Mesenchymal stem cell (in vitro differentiated cells and primary cell): Measurements from ENCODE around the gene ARRB2.
"Not testable (repeated sequence)": the region's sequence is repeated elsewhere in the genome, so short reads cannot be mapped to it uniquely, and the experiment has no call there.

Source experiments
- DNase-seq: peaks from one replicate; pipeline ENCODE4 v3.0.0-alpha.2; 2013
- H2AFZ ChIP-seq: one replicate; pipeline ENCODE4 v1.6.1; 2013; ENCODE audit warnings: low read depth, mild to moderate bottlenecking, control low read depth, inconsistent platforms, low read length, moderate library complexity
- H2AK5ac ChIP-seq: 2 replicates; pipeline ENCODE4 v1.6.1; 2013; ENCODE audit warnings: low read length, moderate library complexity, mild to moderate bottlenecking, inconsistent platforms; ENCODE audit not compliant: severe bottlenecking
- H2BK120ac ChIP-seq: one replicate; pipeline ENCODE4 v1.6.1; 2013; ENCODE audit warnings: low read depth, mild to moderate bottlenecking, inconsistent platforms, low read length, moderate library complexity
- H2BK12ac ChIP-seq, 2 experiments: one replicate each; pipeline ENCODE4 v1.6.1; 2013; ENCODE audit warnings: inconsistent platforms in 2 of 2, low read length in 2 of 2, mild to moderate bottlenecking in 2 of 2, moderate library complexity in 2 of 2, control low read depth in 1 of 2
- H2BK15ac ChIP-seq: one replicate; pipeline ENCODE4 v1.6.1; 2013; ENCODE audit warnings: mild to moderate bottlenecking, low read depth, inconsistent platforms; ENCODE audit not compliant: poor library complexity, severe bottlenecking
- H2BK5ac ChIP-seq: 2 replicates; pipeline ENCODE4 v1.6.1; 2013; ENCODE audit warnings: low read depth, mild to moderate bottlenecking, low read length, control low read depth, inconsistent platforms; ENCODE audit not compliant: poor library complexity, severe bottlenecking
- H3K14ac ChIP-seq, 2 experiments: one replicate each; pipeline ENCODE4 v1.6.1; 2013; ENCODE audit warnings: inconsistent platforms in 2 of 2, low read length in 2 of 2, control low read depth in 1 of 2, mild to moderate bottlenecking in 1 of 2, moderate library complexity in 1 of 2
- H3K18ac ChIP-seq, 2 experiments: one replicate each; pipeline ENCODE4 v1.6.1; 2013; ENCODE audit warnings: inconsistent platforms in 2 of 2, low read length in 2 of 2, control low read depth in 1 of 2, low read depth in 1 of 2, mild to moderate bottlenecking in 1 of 2
- H3K23ac ChIP-seq, 2 experiments: one replicate each; pipeline ENCODE4 v1.6.1; 2013; ENCODE audit warnings: inconsistent platforms in 2 of 2, low read length in 2 of 2, mild to moderate bottlenecking in 2 of 2, moderate library complexity in 2 of 2, control low read depth in 1 of 2
- H3K27ac ChIP-seq: 2 replicates; pipeline ENCODE4 v1.5.1; 2013; ENCODE audit warnings: mild to moderate bottlenecking, moderate library complexity, low read length, control low read depth, inconsistent platforms; ENCODE audit not compliant: poor library complexity, severe bottlenecking
- H3K27me3 ChIP-seq, 2 experiments: 2 replicates each; pipeline versions ENCODE4 v1.6.1 to v1.7.0; 2013; ENCODE audit warnings: low read length in 2 of 2, mild to moderate bottlenecking in 2 of 2, moderate library complexity in 2 of 2, control low read depth in 1 of 2, inconsistent platforms in 1 of 2; ENCODE audit not compliant: control insufficient read depth in 1 of 2, insufficient read depth in 1 of 2
- H3K36me3 ChIP-seq, 2 experiments: 2 replicates each; pipeline versions ENCODE4 v1.6.1 to v1.7.0; 2013; ENCODE audit warnings: low read length in 2 of 2, control low read depth in 1 of 2, inconsistent platforms in 1 of 2, low read depth in 1 of 2, mild to moderate bottlenecking in 1 of 2; ENCODE audit not compliant: insufficient read depth in 2 of 2, control insufficient read depth in 1 of 2
- H3K4ac ChIP-seq, 2 experiments: one replicate each; pipeline ENCODE4 v1.6.1; 2013; ENCODE audit warnings: inconsistent platforms in 2 of 2, low read length in 2 of 2, mild to moderate bottlenecking in 2 of 2, moderate library complexity in 2 of 2, control low read depth in 1 of 2, low read depth in 1 of 2
- H3K4me1 ChIP-seq: 2 replicates; pipeline ENCODE4 v1.6.1; 2013; ENCODE audit warnings: low read depth, low read length, control low read depth; ENCODE audit not compliant: control insufficient read depth, insufficient read depth
- H3K4me2 ChIP-seq: 2 replicates; pipeline ENCODE4 v1.6.1; 2013; ENCODE audit warnings: low read length, mild to moderate bottlenecking, inconsistent platforms; ENCODE audit not compliant: poor library complexity, severe bottlenecking
- H3K4me3 ChIP-seq, 2 experiments: 2 replicates each; pipeline versions ENCODE4 v1.5.1 to v1.7.0; 2013; ENCODE audit warnings: low read length in 2 of 2, mild to moderate bottlenecking in 2 of 2, control low read depth in 1 of 2, low read depth in 1 of 2; ENCODE audit not compliant: insufficient read depth in 1 of 2
- H3K79me1 ChIP-seq: replicated peaks from 2 replicates; pipeline ENCODE4 v1.6.1; 2013; ENCODE audit warnings: mild to moderate bottlenecking, control low read depth, low read length, inconsistent platforms; ENCODE audit not compliant: poor library complexity, severe bottlenecking
- H3K9ac ChIP-seq: 2 replicates; pipeline ENCODE4 v1.7.0; 2013; ENCODE audit warnings: mild to moderate bottlenecking, low read length, moderate library complexity
- H3K9me3 ChIP-seq: 2 replicates; pipeline ENCODE4 v1.7.0; 2013; ENCODE audit warnings: mild to moderate bottlenecking, low read length; ENCODE audit not compliant: control insufficient read depth
- H4K8ac ChIP-seq: one replicate; pipeline ENCODE4 v1.6.1; 2013; ENCODE audit warnings: inconsistent platforms, mild to moderate bottlenecking, low read length, moderate library complexity
- H4K91ac ChIP-seq: one replicate; pipeline ENCODE4 v1.6.1; 2013; ENCODE audit warnings: mild to moderate bottlenecking, low read length, inconsistent platforms
- WGBS: methylation state at CpG from one replicate; pipeline ENCODE4 v1.1.7; 2013; ENCODE audit warnings: mixed read lengths; 5-methylcytosine and 5-hydroxymethylcytosine counted together

ARRB2 gene

DNA sequence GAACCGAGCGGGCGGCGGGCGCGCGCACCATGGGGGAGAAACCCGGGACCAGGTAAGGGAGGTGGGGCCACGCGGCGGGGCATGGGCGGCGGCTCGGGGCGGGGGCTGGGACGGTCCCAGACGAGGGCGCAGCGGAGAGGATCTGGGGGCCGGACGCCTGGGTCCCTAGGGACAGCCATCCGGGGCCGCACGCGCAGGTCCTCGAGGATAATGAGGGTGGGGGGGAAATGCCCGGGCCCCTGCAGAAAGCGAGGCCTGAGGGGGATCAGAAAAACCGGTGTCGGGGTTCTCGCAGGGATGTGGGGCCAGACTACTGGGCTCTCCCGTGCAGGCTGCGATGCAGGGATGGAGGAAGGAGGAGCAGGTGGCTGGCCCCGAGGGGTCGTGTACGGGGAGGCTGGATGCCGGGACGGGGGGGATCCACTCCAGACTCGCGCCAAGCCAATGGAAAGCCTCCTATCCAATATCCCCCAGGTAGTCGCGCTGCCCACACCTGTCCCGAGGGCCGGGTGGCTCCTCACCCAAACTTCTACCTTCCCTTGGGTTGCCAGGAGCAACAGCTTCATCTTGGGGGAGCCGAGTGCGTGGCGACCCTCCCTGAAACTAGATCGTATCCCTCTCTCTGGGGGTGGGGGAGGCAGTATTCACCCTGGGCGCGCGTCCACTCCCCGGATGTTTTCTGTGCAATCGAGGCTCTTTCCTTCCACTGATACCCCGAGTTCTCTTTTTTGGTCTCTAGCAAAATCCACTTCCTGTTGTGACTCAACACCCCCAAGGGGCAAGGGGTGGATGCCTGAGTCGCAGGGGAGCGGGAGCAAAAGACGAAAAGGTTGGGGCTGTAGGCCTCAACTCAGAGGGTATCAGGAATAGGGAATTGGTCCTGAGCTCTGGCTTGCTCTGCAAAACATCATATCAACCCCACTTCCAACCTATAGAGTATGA is 532 bp downstream of the ARRB2 start:
- H3K9me3 ChIP-seq: no peaks in the 10 kb centered on the region
- H2BK5ac ChIP-seq: no peak overlapping the region
- peak overlapping the region; percentile 77 for H4K8ac ChIP-seq
- H2AK5ac ChIP-seq: peak overlapping the region; percentile 37
- H3K23ac ChIP-seq: peak overlapping the region in 1 of 2 experiments; percentile 26
- H3K4ac ChIP-seq: no peak overlapping the region
- peak overlapping the region; percentile 93 for H3K4me2 ChIP-seq
- no peak for DNase-seq
- H2BK120ac ChIP-seq: no peak overlapping the region
- H3K18ac ChIP-seq: peak overlapping the region; percentile 33 to 72
- H2BK12ac ChIP-seq: peak overlapping the region; percentile 42 to 55
- no peaks in the 10 kb centered on the region for H3K27me3 ChIP-seq
- H3K9ac ChIP-seq: peak overlapping the region; percentile 80
- H2AFZ ChIP-seq: peak overlapping the region; percentile 31
- peaks cover 9% of the 10 kb centered on the region for H3K79me1 ChIP-seq
- WGBS: 27% methylated on average over 26 of the region's 57 CpGs
- H3K4me1 ChIP-seq: peaks cover 18% of the 10 kb centered on the region
- H3K4me3 ChIP-seq: peak overlapping the region; percentile 70 to 76
- peak overlapping the region in 1 of 2 experiments; percentile 62 for H3K14ac ChIP-seq
- H3K36me3 ChIP-seq: peaks cover 0 to 7% of the 10 kb centered on the region in 2 experiments
- H2BK15ac ChIP-seq: peak overlapping the region; percentile 60
- no peak overlapping the region for H4K91ac ChIP-seq
- no peak overlapping the region for H3K27ac ChIP-seq

- Histone ChIP-seq H3K4me2 (no peak overlapping the region), H3K27ac (no peak overlapping the region), H2BK12ac (no peak overlapping the region), H3K18ac (no peak overlapping the region), H3K79me1 (peaks cover 9% of the 10 kb centered on the region), H3K36me3 (peaks cover 0 to 13% of the 10 kb centered on the region in 2 experiments), H3K23ac (no peak overlapping the region), H2BK120ac (no peak overlapping the region), H3K4me3 (peak overlapping the region in 1 of 2 experiments; percentile 76), H3K27me3 (no peaks in the 10 kb centered on the region), H2AFZ (no peak overlapping the region), H4K91ac (no peak overlapping the region), H4K8ac (no peak overlapping the region), H3K4ac (no peak overlapping the region), H3K9me3 (no peaks in the 10 kb centered on the region), H2AK5ac (no peak overlapping the region), H3K14ac (peak overlapping the region in 1 of 2 experiments; percentile 2), H3K9ac (no peak overlapping the region), H2BK5ac (no peak overlapping the region), H3K4me1 (peaks cover 17% of the 10 kb centered on the region), H2BK15ac (no peak overlapping the region)
- DNase-seq: no peak
- 75% methylated on average over 6 of the region's 6 CpGs for WGBS
Measured at GRCh38 chr17:4711661-4712181, 1.3 kb downstream of the ARRB2 start.

- no peak overlapping the region for H2BK15ac ChIP-seq
Measured at GRCh38 chr17:4712526-4712925, 2.1 kb downstream of the ARRB2 start.

DNA sequence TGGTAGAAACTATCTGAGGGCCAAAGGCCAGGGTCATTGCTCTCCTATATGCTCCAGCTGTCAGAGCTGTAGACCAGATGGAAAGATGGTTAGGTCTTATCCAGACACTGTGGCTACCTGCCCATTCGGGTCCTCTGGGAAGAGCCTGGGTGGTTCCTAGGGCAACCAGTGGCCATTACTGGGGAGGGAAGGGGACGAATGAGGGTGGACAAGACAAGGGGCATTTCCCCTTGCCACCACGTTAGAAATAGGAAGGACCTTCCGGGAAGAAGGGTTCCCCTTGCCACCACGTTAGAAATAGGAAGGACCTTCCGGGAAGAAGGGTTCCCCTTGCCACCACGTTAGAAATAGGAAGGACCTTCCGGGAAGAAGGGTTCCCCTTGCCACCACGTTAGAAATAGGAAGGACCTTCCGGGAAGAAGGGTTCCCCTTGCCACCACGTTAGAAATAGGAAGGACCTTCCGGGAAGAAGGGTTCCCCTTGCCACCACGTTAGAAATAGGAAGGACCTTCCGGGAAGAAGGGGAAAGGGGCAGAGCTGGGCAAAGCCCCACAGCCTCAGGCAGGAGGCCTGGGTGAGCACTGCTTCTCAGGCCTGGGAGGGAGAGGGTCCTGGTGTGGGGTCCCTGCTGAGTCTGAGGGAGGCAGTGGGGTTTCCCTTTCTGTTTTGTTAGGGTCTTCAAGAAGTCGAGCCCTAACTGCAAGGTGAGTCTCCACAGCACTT is 4.1 kb downstream of the ARRB2 start:
- H3K79me1 ChIP-seq, H2BK12ac ChIP-seq, H2BK5ac ChIP-seq, H2BK120ac ChIP-seq, H4K8ac ChIP-seq, H3K18ac ChIP-seq, H3K23ac ChIP-seq, H2BK15ac ChIP-seq, H3K27ac ChIP-seq, H4K91ac ChIP-seq, H3K27me3 ChIP-seq, H3K14ac ChIP-seq, H2AK5ac ChIP-seq, H3K9me3 ChIP-seq, H3K4me3 ChIP-seq, DNase-seq, H3K4me2 ChIP-seq, H3K9ac ChIP-seq, H2AFZ ChIP-seq, H3K4ac ChIP-seq: not testable (repeated sequence)
- Histone ChIP-seq H3K4me1 (peaks cover 13% of the 10 kb centered on the region), H3K36me3 (peaks cover 8 to 33% of the 10 kb centered on the region in 2 experiments)
- 89% methylated on average over 9 of the region's 15 CpGs for WGBS

More at GRCh38 chr17:4712526-4712925, 2.1 kb downstream of the ARRB2 start:
- H3K27me3 ChIP-seq: no peaks in the 10 kb centered on the region
- H3K18ac ChIP-seq: no peak overlapping the region
- no peak overlapping the region for H2AFZ ChIP-seq
- no peak overlapping the region for H3K4me3 ChIP-seq
- no peak for DNase-seq
- peaks cover 17% of the 10 kb centered on the region for H3K4me1 ChIP-seq
- H2BK120ac ChIP-seq: no peak overlapping the region
- no peak overlapping the region for H2BK5ac ChIP-seq
- 92% methylated on average over 3 of the region's 3 CpGs for WGBS
- no peak overlapping the region for H4K8ac ChIP-seq
- H3K79me1 ChIP-seq: peaks cover 9% of the 10 kb centered on the region
- no peak overlapping the region for H2BK12ac ChIP-seq
- H3K14ac ChIP-seq: no peak overlapping the region
- H3K4ac ChIP-seq: no peak overlapping the region
- H3K23ac ChIP-seq: no peak overlapping the region
- no peak overlapping the region for H3K4me2 ChIP-seq
- no peak overlapping the region for H2AK5ac ChIP-seq
- H3K27ac ChIP-seq: no peak overlapping the region
- H3K9ac ChIP-seq: no peak overlapping the region
- H4K91ac ChIP-seq: no peak overlapping the region
- peaks cover 3 to 19% of the 10 kb centered on the region in 2 experiments for H3K36me3 ChIP-seq
- no peaks in the 10 kb centered on the region for H3K9me3 ChIP-seq
